AG10803 (cell line): ENCODE measurements around the gene NCOA5.

Experiments used
- DNase-seq: peaks from one replicate; pipeline ENCODE4 v3.0.0; 2010; ENCODE audit warnings: low read depth
- H3K4me3 ChIP-seq: 2 replicates; pipeline ENCODE4 v1.5.1; 2011; ENCODE audit warnings: mild to moderate bottlenecking, low read length, control low read depth
- CTCF ChIP-seq: conservative IDR thresholded peaks from 2 replicates; pipeline ENCODE4 v1.5.1; 2011; ENCODE audit warnings: mild to moderate bottlenecking, low read length, control low read depth, inconsistent platforms

Gene NCOA5

GRCh38 chr20:46112430-46113112 is 22.8 kb upstream of the NCOA5 start:
- no peak for DNase-seq
- no peak overlapping the region for H3K4me3 ChIP-seq
- TF ChIP-seq CTCF: no peak

DNA sequence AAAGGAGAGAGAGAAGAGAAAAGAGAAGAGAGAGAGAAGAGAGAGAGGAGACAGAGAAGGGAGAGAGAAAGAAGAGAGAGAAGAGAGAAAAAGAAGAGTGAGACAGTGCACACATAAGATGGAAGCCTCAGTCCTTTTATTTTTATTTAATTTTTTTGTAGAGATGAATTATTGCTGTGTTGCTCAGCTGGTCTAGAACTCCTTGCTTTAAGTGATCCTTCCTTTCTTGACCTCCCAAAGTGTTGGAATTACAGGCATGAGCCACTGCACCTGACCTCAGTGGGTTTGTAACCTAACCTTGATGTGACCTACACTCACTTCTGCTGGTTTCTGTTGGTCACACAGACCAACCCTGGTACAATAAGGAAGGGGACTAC is 22.1 kb upstream of the NCOA5 start:
- no peak overlapping the region for H3K4me3 ChIP-seq
- DNase-seq: no peak
- TF ChIP-seq CTCF: no peak

GRCh38 chr20:46111028-46111835 is 21.5 kb upstream of the NCOA5 start:
- no peak for TF ChIP-seq CTCF
- no peak overlapping the region for H3K4me3 ChIP-seq
- DNase-seq: no peak

DNA sequence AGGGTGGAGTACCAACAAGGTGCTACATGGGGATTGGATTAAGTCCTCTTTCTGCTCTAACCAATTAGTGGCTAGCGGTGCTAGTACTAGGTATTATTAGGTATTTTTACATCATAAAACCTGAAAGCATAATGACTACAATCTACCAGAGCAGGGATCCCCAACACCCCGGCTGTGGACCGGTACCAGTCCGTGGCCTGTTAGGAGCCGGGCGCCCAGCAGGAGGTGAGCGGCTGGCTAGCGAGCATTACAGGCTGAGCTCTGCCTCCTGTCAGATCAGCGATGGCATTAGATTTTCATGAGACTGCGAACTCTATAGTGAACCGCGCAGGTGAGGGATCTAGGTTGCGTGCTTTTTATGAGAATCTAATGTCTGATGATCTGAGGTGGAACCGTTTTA is 19.2 kb upstream of the NCOA5 start:
- no peak for DNase-seq
- no peak overlapping the region for H3K4me3 ChIP-seq
- no peak for TF ChIP-seq CTCF

DNA sequence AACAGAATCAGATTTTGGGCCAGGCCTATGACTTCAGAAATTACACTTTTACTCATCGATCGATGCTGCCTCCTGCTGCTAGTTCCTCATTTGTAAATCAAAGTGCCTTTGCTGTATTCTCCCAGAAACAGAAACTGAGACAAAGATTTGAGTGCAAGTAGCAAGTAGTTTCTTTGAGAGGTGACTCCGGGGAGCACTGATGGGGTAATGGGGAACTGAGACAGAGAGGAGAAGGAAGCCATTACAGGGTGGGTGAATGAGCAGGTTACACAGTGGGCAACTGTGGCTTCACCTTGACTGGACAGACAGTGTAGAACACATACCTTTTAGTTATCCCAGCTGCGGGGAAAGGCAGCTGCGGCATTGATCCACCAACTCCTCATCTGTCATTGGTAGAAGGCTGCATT is 18.7 kb upstream of the NCOA5 start:
- no peak for DNase-seq
- TF ChIP-seq CTCF: no peak
- no peak overlapping the region for H3K4me3 ChIP-seq

DNA sequence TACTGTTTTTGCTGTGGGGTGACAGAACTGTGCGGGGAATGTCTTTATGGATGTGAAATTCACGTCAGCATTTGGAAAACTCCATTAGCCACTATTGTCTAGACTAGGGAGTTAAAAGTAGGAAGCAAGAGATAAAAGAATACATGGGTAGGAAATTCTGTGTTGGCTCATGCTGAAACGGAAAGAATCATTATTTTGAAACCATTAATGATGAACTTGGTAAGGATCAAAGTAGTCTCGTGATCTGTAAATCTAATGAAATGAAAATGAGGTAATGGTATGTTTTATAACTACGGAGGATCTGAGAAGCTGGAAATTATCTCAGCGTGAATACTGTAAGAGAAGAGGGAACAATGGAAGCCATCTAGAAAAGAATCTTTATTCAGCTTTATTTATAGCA is 17.3 kb upstream of the NCOA5 start:
- no peak for TF ChIP-seq CTCF
- no peak for DNase-seq
- H3K4me3 ChIP-seq: no peak overlapping the region

- DNase-seq: no peak
- H3K4me3 ChIP-seq: no peak overlapping the region
- TF ChIP-seq CTCF: no peak
These were observed 14.5 kb upstream of the NCOA5 start for GRCh38 chr20:46104262-46104661.
